ENCODE measurements around the gene VDR.

Gene VDR

GRCh38 chr12:47930634-47931033 is 25.8 kb upstream of the VDR start:
- DNase-seq (ENCODE audit: low read depth): no peak

- DNase-seq (ENCODE audit: low read depth): no peak
Measured at GRCh38 chr12:47927346-47927745, 22.6 kb upstream of the VDR start.

GRCh38 chr12:47921907-47922306 is 17.1 kb upstream of the VDR start:
- DNase-seq (ENCODE audit: low read depth): no peak

- DNase-seq (ENCODE audit: low read depth): no peak
Measured at GRCh38 chr12:47920913-47921312, 16.1 kb upstream of the VDR start.

- no peak for DNase-seq (ENCODE audit: low read depth)
Measured at GRCh38 chr12:47913081-47913480, 8.3 kb upstream of the VDR start.

GRCh38 chr12:47912556-47912955 is 7.8 kb upstream of the VDR start:
- no peak for DNase-seq (ENCODE audit: low read depth)

GRCh38 chr12:47910981-47911380 is 6.2 kb upstream of the VDR start:
- no peak for DNase-seq (ENCODE audit: low read depth)

- DNase-seq (ENCODE audit: low read depth): no peak
Measured at GRCh38 chr12:47910486-47910885, 5.7 kb upstream of the VDR start.

GRCh38 chr12:47909839-47910465 is 5.2 kb upstream of the VDR start:
- DNase-seq (ENCODE audit: low read depth): no peak

GRCh38 chr12:47908738-47909137 is 3.9 kb upstream of the VDR start:
- no peak for DNase-seq (ENCODE audit: low read depth)

- no peak for DNase-seq (ENCODE audit: low read depth)
Measured at GRCh38 chr12:47907851-47908454, 3.2 kb upstream of the VDR start.

GRCh38 chr12:47903927-47904712 is 674 bp downstream of the VDR start:
- DNase-seq (ENCODE audit: low read depth): peak; percentile 64

GRCh38 chr12:47903151-47903611 is 1.6 kb downstream of the VDR start:
- DNase-seq (ENCODE audit: low read depth): peak; percentile 33

- no peak for DNase-seq (ENCODE audit: low read depth)
Measured at GRCh38 chr12:47902131-47902639, 2.6 kb downstream of the VDR start.

- no peak for DNase-seq (ENCODE audit: low read depth)
Measured at GRCh38 chr12:47901718-47902093, 3.1 kb downstream of the VDR start.

- no peak for DNase-seq (ENCODE audit: low read depth)
Measured at GRCh38 chr12:47901063-47901717, 3.6 kb downstream of the VDR start.

- no peak for DNase-seq (ENCODE audit: low read depth)
Measured at GRCh38 chr12:47900131-47901062, 4.4 kb downstream of the VDR start.

- DNase-seq (ENCODE audit: low read depth): no peak
Measured at GRCh38 chr12:47899466-47899865, 5.3 kb downstream of the VDR start.

GRCh38 chr12:47896633-47897032 is 8.2 kb downstream of the VDR start:
- no peak for DNase-seq (ENCODE audit: low read depth)

- DNase-seq (ENCODE audit: low read depth): no peak
Measured at GRCh38 chr12:47896022-47896421, 8.8 kb downstream of the VDR start.

- DNase-seq (ENCODE audit: low read depth): no peak
Measured at GRCh38 chr12:47894652-47895051, 10.1 kb downstream of the VDR start.

All from HS-27A (cell line).